GM12892 (cell line): ENCODE results near the gene MAP2K5.

Experiments
- POLR2A ChIP-seq: IDR thresholded peaks from 2 replicates; pipeline ENCODE4 v1.6.1; 2011; ENCODE audit warnings: low read depth, low read length, control low read depth
- POLR2AphosphoS5 ChIP-seq: IDR thresholded peaks from 2 replicates; pipeline ENCODE4 v1.6.1; 2011; ENCODE audit warnings: low read depth, low read length, control low read depth
- TAF1 ChIP-seq: IDR thresholded peaks from 2 replicates; pipeline ENCODE4 v1.6.1; 2011; ENCODE audit warnings: low read depth, mild to moderate bottlenecking, control low read depth, low read length, borderline replicate concordance

DNA sequence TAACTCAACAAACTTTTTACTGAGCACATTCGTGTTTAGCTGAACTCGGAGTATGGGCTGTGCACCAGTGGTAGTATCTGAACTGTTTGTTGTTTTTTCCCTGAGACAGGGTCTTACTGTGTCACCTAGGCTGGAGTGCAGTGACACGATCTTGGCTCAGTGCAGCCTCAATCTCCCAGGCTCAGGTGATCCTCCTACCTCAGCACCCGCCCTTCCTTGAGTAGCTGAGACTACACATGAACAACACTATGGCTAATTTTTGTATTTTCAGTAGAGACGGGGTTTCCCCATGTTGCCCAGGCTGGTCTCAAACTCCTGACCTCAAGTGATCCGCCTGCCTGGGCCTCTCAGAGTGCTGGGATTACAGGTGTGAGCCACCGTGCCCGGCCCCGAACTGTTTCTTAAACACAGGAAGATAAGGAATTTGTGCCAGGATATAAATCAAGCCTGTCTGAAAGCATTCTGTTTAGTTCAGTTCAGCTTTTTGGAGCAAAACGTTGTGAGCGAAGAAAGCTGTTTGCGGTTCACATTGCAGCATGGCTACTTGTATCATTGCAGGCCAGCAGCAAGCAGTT, 242.4 kb downstream of the MAP2K5 start:
- TF ChIP-seq POLR2AphosphoS5 (no peak), POLR2A (no peak), TAF1 (no peak)
